Embryonic facial prominence (tissue), 1 donor: ENCODE measurements around the gene USP16.
"Not testable (repeated sequence)": the region's sequence is repeated elsewhere in the genome, so short reads cannot be mapped to it uniquely, and the experiment has no call there.

Experiments used
- DNase-seq: peaks from one replicate; pipeline ENCODE4 v3.0.0-alpha.2; 2016; ENCODE audit errors: extremely low spot score

The USP16 gene

GRCh38 chr21:29024474-29025327 lies at the start of gene USP16:
Gene USP16, plus strand, starts transcription at chr21:29024668. Its CDS starts 3,246 bp downstream, at chr21:29027914.
- peak; percentile 93 for DNase-seq

GRCh38 chr21:28975397-28975796 lies 49.1 kb upstream of the USP16 start:
- DNase-seq = no peak

DNA sequence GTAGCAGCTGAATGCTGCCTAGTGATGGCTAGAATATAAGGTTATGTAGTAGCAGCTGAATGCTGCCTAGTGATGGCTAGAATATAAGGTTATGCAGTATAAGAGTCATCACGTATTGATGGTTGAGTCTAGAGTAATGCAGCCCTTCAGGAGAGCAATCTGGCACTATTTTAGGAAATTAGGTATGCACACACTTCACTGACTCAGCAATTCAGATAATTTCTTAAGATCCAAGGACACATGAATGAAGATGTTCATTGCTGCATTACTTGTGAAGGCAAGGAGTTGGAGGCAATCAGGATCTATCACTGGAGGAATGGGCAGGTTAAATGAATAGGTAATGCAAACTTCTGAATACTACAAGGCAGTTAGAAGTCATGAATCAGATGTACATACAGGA lies 45.4 kb upstream of the USP16 start:
- no peak for DNase-seq

DNA sequence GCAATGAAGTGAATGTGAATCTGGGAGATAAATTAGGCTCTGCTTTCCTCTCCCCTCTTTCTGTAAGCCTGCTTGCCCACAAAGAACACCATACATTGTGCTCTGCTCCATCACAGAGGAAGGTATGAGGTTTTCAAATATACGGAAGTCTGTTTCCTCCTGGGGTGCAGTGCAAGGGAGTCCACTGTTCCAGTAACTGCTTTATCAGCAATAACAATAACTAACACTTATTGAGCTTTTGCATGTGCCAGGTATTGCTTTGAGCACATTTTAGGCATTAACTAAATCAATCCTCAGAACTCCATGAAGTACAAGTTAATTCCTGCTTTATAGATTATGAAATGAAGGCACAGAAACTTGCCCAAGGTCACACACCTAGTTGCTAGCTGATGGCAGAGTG lies 41.8 kb upstream of the USP16 start:
- no peak for DNase-seq

GRCh38 chr21:28986677-28987076 lies 37.8 kb upstream of the USP16 start:
- DNase-seq = no peak

GRCh38 chr21:28988146-28988545 lies 36.3 kb upstream of the USP16 start:
- not testable (repeated sequence) for DNase-seq

DNA sequence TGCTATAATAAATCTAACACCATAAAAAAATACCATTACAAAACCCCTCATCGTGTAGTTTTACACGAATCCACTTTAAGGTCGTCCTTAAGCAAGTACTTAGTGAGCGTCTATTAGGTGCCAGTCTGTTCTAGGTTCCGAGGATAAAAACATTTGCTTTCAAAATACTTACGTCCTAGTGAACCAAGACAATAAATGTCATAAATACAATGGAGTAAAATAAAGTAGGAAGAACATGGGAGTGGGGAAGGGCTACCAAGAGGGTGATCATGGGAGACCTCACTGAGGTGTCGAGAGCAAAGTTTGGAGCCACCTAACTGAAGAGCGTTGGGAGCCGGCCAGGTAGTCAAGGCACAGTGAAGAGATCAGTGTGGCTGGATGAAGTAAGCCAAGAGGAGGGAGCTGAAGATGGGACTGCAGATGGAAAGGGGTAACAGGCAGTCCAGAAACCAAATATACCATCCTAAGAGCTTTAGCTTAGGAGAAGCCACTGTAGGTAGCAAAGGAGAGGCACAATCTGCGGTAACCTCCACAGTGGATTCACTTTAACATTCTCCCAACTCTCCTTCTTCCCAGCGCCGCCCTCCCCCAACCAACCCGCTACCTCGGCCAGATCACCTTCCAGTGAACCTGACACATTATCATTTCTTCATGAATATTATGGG lies 32.5 kb upstream of the USP16 start:
- no peak for DNase-seq

- peak; percentile 95 for DNase-seq
Measured at GRCh38 chr21:28992526-28993292, 31.8 kb upstream of the USP16 start, which contains the start of gene LTN1. Gene LTN1, minus strand, starts transcription at chr21:28992877. Its CDS starts 72 bp downstream, at chr21:28992805.

DNA sequence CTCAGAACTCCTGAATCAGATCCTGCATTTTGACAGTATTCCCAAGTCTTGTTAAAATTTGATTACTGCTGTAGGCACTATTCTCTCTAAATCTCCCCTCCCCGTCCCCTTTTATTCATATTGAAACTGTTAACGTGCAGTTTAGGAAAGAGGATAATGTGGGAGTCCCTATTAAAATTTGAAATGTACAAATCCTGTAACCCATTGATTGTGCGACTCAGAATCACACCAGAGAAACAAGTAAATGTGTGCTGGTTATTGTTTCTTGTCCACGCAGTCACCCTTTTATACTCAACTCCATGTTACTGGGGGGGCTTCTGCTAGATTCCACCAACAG lies 31.2 kb upstream of the USP16 start:
- DNase-seq = no peak

GRCh38 chr21:29002442-29003144 lies 21.9 kb upstream of the USP16 start:
- DNase-seq = peak; percentile 91

DNA sequence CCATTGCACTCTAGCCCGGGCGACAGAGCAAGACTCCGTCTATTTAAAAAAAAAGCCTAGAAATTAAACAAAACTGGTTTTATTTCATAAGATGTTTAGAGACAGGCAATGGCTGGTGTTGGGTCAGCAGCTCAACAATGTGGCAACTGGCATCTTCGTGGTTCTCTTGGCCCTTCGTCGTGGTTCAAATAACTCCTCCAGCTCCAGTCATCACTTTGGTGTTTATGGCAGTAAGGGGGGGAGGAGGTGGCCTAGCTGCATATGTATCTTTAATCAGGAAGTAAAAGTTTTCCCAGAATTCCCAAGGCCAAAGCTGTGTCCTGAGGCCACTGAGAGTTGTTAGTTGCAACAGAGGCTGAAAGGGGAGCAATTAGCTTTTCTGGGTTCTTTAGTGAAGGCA lies 18.8 kb upstream of the USP16 start:
- DNase-seq = no peak

- DNase-seq = no peak
Measured at GRCh38 chr21:29007135-29007534, 17.3 kb upstream of the USP16 start.

DNA sequence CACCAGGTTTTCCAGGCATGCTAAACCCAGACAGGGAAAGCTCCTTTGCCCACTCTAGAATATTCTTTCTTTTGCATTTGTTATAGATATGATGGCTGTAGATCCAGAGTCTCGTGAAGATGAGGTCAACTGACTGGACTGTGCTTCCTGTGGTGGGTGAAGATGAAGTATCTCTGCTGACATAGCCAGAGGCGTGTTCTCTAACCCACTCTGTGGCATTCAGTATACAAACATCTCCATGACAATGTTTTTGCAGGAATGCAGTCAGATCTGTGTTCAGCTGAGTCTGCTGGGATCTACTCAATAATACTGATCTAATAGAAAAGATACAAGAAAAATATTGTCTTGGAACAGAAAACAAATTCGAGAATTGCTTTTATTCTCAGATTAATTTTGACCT lies 16.7 kb upstream of the USP16 start:
- DNase-seq = no peak

- no peak for DNase-seq
Measured at GRCh38 chr21:29008367-29008766, 16.1 kb upstream of the USP16 start.

- DNase-seq = not testable (repeated sequence)
Measured at GRCh38 chr21:29011236-29011635, 13.2 kb upstream of the USP16 start.

DNA sequence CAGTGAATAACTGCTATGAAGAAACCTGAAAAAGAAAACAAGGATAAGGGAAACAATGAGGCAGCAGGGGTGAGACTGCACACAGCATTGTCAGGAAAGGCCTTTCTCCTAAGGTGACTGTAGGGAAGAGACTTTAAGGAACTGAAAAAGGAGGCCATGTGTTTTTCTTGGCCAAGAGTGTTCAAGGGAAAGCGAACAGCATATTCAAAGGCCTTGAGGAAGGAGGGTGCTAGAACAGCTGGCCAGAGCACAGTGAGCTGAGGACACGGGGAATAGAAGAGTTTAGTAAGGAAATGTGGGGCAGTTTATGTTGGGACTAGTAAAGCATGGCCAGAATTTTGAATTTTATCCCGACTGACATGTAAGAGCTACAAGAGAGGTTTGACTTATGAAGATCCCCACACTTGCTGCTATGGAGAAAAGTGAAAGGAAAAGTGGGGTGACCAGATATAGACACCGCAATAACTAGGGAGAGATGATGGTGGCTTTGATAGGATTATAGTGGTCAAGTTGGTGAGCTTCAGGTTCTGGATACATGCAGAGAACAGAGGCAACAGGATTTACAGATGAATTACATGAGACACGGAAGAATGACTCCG lies 6.7 kb upstream of the USP16 start:
- no peak for DNase-seq

GRCh38 chr21:29018540-29018939 lies 5.9 kb upstream of the USP16 start:
- DNase-seq = no peak

GRCh38 chr21:29022166-29022565 lies 2.3 kb upstream of the USP16 start:
- no peak for DNase-seq

DNA sequence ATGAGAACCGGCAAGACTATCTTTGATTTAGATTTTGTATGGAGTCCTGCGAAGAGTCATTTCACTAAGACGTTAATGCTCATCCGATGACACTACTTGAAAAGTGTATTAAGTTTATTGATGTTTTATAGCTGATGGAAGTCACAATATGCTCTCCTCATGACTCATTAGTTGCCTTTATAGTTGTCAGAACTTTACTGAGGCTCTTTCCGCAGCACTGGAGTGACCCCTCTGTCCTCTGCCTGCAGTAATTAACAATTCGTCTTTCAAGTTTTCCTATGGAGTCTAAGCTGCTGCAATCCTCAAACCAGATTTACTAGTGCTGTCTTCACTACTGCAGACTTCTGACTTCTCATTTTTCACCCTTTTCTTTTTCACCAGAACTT lies 853 bp downstream of the USP16 start:
- DNase-seq = no peak

DNA sequence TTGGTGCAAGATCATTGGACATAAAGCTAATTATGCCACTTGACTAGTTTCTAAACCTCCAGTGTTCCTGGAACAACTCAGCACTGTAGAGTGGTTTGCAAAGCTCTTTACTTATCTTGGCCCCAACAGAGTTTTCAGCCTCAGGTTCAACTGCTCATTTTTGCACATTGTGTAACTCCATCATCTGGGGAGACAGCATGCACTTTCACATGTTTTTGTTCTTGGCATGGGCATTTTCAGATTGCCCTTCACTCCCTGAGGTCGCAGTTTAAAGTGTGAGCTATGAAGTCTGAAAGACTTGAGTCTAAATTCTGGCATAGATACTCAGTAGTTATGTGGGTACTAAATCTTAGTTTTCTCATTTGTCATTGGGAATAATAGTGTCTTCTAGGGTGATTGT lies 5.1 kb downstream of the USP16 start:
- DNase-seq = no peak

DNA sequence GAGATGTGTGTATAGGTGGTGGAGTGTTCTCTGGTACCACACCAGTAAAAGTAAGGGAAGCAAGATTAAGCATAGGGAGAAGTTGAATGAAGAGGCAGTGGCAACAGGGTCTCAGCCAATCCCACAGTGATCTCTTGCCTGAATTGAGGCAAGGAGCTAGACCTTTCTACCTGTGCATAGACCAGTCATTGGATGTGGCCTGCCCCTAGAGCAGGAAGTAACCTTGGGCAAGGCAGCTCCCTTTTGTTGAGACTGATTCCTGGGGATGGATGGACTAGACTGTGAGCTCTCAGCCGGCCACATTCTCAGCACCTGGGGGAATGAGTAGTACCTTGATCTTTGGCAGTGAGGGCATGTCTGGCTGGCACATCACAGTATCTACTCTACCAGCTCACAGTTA lies 6.4 kb downstream of the USP16 start:
- no peak for DNase-seq
